ENCODE results near the gene ARL4A.

The ARL4A gene

DNA sequence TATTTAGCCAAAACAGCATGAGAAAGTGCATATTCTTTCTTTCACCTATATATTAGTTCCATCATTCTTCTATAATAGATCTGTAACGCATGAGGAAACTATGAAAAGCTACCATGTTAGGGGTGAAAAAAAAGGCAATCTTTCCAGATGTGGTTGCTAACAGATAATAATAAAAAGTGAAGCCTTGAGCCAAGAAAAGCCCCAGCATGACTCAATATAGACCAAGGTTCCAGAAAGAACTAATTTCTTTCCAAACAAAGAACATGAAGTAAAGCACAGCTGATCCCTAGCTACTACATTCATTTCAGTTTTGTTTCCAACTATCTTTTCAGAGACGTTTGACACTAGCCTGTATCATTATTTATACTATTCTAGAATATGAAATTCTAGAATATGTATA lies 16.4 kb downstream of the ARL4A start:
- DNase-seq, result no peak

- DNase-seq, result no peak
Measured at GRCh38 chr7:12705878-12706277, 18.4 kb downstream of the ARL4A start.

- no peak for DNase-seq
Measured at GRCh38 chr7:12706900-12707536, 19.6 kb downstream of the ARL4A start.

GRCh38 chr7:12708314-12708713 lies 20.9 kb downstream of the ARL4A start:
- DNase-seq, result no peak

- DNase-seq, result no peak
Measured at GRCh38 chr7:12709726-12710502, 22.5 kb downstream of the ARL4A start.

GRCh38 chr7:12711124-12711523 lies 23.7 kb downstream of the ARL4A start:
- DNase-seq, result no peak

DNA sequence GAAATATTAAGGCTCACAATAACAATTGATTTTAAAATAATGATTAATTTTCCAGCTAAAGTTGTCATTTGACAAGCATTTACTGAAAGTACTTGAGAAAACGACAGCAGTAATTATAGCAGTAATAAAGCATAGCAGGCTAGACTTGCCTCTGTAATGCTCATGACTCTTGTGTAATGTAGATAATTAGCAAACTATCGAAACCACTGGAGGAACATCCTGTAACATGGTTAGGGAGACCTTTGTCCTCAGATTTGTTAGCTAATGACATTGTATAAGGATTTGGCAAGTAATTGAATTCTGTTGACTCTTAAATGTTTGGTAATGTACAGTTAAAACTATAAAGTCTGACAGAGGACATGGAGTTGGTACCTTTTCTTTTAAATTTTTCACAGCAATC lies 24.8 kb downstream of the ARL4A start:
- DNase-seq, result peak; percentile 88

GRCh38 chr7:12713625-12714378 lies 26.4 kb downstream of the ARL4A start:
- no peak for DNase-seq

GRCh38 chr7:12714379-12714737 lies 26.9 kb downstream of the ARL4A start:
- DNase-seq, result no peak

GRCh38 chr7:12715372-12716133 lies 28.1 kb downstream of the ARL4A start:
- peak; percentile 98 for DNase-seq

DNA sequence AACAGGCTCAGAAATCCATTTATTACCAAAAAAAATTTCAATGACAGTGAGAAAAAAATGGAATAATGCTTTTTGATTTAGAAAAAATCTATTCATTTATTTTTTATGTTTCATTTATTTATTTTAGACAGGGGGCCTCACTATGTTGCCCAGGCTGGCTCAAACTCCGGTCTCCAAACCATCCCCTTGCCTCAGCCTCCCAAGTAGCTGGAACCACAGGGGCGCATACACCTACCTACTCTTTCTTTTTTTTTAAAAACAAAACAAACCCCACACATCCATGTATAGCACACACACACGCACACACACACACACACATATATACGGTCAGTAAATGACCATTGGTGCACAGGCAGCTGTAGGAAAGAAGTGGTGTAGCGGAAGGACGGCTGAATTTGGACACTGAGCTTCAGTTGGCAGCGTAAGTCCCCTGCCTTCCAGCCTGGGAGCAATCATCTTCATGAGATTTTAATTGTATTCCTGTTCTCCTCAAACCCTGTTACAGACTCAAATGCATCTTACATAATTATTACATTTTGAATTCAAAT lies 28.8 kb downstream of the ARL4A start:
- no peak for DNase-seq

- DNase-seq, result no peak
Measured at GRCh38 chr7:12716722-12717121, 29.3 kb downstream of the ARL4A start.

GRCh38 chr7:12719141-12719919 lies 31.9 kb downstream of the ARL4A start:
- DNase-seq, result peak; percentile 87

DNA sequence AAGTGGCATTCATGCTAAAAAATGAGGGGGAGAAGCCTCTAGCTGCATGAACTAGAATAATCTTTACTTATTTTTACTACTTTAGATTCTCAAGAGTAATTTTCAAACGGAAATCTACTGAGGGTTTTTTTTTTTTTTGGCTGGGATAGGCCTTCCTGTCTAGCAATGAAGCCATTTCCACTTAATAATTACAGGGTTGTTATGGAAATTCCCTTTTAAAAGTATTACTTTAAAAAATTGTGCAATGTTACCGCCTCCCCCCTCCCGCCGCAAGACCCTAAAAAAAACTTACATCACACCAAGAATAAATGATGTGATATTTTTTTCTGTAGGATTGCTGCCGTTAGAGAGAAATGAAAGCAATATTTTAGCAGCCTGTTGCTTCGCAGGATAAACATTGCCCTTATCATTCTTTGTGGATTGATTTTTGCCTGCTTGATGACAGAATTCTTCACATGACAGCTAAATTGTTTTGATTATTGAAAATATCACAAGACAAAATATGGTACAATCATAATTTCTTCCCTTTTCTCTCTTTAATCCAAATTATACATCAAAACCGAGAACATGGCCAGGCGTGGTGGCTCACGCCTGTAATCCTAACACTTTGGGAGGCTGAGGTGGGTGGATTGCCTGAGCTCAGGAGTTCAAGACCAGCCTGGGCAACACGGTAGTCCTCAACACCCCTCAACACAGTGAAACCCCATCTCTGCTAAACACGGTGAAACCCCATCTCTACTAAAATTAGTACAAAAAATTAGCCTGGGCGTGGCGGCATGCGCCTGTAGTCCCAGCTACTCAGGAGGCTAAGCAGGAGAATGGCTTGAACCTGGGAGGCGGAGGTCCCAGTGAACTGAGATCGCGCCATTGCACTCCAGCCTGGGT lies 32.8 kb downstream of the ARL4A start:
- peak; percentile 91 for DNase-seq

GRCh38 chr7:12721286-12721830 lies 33.9 kb downstream of the ARL4A start:
- no peak for DNase-seq

DNA sequence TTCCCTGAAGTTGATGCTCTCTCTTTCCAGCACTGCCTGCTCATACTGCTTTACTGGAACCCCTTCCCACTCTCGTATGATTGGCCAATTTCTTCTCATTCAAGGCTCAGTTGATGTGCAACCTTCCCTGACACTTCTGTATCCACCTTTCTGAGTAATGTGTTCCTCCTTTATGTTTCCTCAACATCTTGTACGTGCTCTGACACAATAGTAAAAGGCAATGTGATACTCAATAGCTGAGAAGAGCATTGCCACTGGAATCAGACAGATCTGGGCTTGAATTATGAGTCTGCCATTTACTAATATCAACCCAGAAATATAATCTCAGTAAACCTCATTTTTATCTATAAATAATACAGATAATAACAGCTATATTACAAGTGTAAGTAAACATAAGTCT lies 34.7 kb downstream of the ARL4A start:
- DNase-seq, result peak; percentile 60

- DNase-seq, result no peak
Measured at GRCh38 chr7:12722636-12723605, 35.5 kb downstream of the ARL4A start.

GRCh38 chr7:12725575-12726316 lies 38.3 kb downstream of the ARL4A start:
- DNase-seq, result no peak

- DNase-seq, result no peak
Measured at GRCh38 chr7:12726908-12727307, 39.5 kb downstream of the ARL4A start.
